Peyer's patch (tissue), 4 donors: ENCODE data around the gene TEC. TPM values are rescaled to one million over a fixed set of nuclear protein-coding genes. Genes with fewer than 3 reads are reported as not detected.

Source experiments
- DNase-seq, 3 donors: peaks; one replicate each; pipeline ENCODE4 v3.0.0-alpha.2; 2017 to 2019
- H3K27ac ChIP-seq, 4 donors: fragments of 200-600 bp; sonication (generic); one replicate each; pipeline ENCODE4 v1.5.1; 2016 to 2019
- H3K27me3 ChIP-seq, 2 donors: fragments of 200-600 bp; sonication (generic); one replicate each; pipeline ENCODE4 v1.5.1; 2019
- H3K36me3 ChIP-seq, 3 donors: fragments of 200-600 bp; sonication (generic); one replicate each; pipeline ENCODE4 v1.5.1; 2016 to 2019
- H3K4me1 ChIP-seq, 4 donors: fragments of 200-600 bp; sonication (generic); one replicate each; pipeline ENCODE4 v1.5.1; 2016 to 2019
- H3K4me3 ChIP-seq, 4 donors: fragments of 200-600 bp; sonication (generic); 1 replicate in 3 of 4; 2 replicates in 1 of 4; pipeline ENCODE4 v1.5.1; 2016 to 2019; ENCODE audit warnings: mild to moderate bottlenecking in 1 of 4
- H3K9me3 ChIP-seq, 4 donors: fragments of 200-600 bp; sonication (generic); one replicate each; pipeline ENCODE4 v1.5.1; 2016 to 2019; ENCODE audit warnings: mild to moderate bottlenecking in 1 of 4
- POLR2A ChIP-seq, 2 donors: fragments of 450-650 bp; IDR thresholded peaks; one replicate each; pipeline ENCODE4 v1.5.1; 2017; ENCODE audit warnings: antibody characterized with exemption in 2 of 2, mild to moderate bottlenecking in 2 of 2, moderate library complexity in 2 of 2
- total RNA-seq, 4 donors: library from RNA; depleted of rRNA; stranded (reverse); fragments of >200 nt; gene quantifications; one replicate each; pipeline ENCODE4 v1.1.0, GENCODE V29; 2016
- TF ChIP-seq, protein P1 (sequence below), 6 experiments: fragments of 450-650 bp in 4 of 6; fragments of 200-600 bp in 2 of 6; sonication (generic) in 1 of 6; IDR thresholded peaks; one replicate each; pipeline ENCODE4 v1.5.1; 2017 to 2019; ENCODE audit warnings: antibody characterized with exemption in 6 of 6, mild to moderate bottlenecking in 3 of 6, moderate library complexity in 1 of 6

TEC gene
- total RNA-seq, 4 donors from 2014 or later, result 5.3 to 13.0 (median 10.2) TPM

DNA sequence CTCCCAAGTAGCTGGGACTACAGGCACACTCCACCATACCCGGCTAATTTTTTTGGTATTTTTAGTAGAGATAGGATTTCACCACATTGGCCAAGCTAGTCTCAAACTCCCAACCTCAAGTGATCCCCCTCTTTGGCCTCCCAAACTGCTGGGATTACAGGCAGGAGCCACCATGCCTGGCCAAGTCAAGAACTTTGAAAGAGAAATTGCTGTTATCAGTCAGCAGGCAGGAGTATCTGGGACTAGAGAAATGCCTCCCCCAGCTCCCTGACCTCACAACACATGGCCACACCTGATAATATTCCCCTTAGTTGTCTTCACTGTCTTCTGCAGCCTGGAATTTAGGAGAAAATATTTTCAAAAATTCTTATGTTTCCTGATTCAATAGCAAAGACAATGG, 143.0 kb downstream of the TEC start:
- DNase-seq, result no peak
- no peak overlapping the region for H3K27ac ChIP-seq
- H3K27me3 ChIP-seq, result no peaks in the 10 kb centered on the region
- H3K4me1 ChIP-seq, result peaks cover 0 to 15% (median 1%) of the 10 kb centered on the region in 4 donors
- H3K4me3 ChIP-seq, result no peak overlapping the region
- no peak for TF ChIP-seq POLR2A (IDR thresholded peaks at IDR 0.05)
- TF ChIP-seq, protein P1, sequence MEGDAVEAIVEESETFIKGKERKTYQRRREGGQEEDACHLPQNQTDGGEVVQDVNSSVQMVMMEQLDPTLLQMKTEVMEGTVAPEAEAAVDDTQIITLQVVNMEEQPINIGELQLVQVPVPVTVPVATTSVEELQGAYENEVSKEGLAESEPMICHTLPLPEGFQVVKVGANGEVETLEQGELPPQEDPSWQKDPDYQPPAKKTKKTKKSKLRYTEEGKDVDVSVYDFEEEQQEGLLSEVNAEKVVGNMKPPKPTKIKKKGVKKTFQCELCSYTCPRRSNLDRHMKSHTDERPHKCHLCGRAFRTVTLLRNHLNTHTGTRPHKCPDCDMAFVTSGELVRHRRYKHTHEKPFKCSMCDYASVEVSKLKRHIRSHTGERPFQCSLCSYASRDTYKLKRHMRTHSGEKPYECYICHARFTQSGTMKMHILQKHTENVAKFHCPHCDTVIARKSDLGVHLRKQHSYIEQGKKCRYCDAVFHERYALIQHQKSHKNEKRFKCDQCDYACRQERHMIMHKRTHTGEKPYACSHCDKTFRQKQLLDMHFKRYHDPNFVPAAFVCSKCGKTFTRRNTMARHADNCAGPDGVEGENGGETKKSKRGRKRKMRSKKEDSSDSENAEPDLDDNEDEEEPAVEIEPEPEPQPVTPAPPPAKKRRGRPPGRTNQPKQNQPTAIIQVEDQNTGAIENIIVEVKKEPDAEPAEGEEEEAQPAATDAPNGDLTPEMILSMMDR (IDR thresholded peaks at IDR 0.05), result no peak
- no peaks in the 10 kb centered on the region for H3K36me3 ChIP-seq
- H3K9me3 ChIP-seq, result no peaks in the 10 kb centered on the region

DNA sequence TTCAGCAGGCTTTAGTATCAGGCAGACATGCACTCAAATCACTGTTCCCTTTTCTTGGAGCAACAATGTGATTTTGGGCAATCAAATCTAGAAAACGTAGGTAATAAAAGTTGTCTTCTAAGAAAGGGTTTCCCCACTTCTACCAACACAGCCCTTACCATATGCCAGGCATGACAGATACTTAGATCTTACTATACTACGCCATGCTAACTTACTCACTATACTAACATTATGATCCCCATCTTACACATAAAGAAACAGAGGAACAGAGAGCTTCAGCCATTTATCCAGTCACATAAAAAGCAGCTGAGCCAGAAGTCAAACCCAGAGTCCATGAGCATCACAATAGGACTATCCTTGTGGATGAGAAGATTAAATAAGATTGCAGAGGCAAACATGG, 144.8 kb downstream of the TEC start:
- H3K36me3 ChIP-seq, result no peaks in the 10 kb centered on the region
- DNase-seq, result no peak
- no peaks in the 10 kb centered on the region for H3K27me3 ChIP-seq

DNA sequence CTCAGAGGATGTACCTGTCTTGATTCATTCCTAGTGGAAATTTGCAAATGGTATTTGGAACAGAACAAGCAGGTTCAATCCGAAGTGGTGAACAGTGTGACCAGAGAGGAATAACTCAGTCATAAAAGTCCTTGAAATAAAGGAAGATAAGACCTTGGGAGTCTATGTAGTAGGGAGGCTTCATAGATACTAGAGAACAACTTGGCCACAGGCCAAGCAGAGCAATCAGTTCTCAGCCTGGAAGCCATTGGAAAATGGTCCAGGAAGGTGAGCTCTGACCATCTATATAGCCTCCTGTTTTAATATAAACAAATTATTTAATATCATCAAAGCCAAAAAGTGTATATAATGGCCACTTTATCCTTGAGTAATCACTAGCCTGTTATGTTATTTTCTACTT, 146.9 kb downstream of the TEC start:
- TF ChIP-seq, protein P1 (IDR thresholded peaks at IDR 0.05), result no peak
- TF ChIP-seq POLR2A (IDR thresholded peaks at IDR 0.05), result no peak
- H3K27ac ChIP-seq, result no peak overlapping the region
- H3K4me3 ChIP-seq, result no peak overlapping the region
- no peaks in the 10 kb centered on the region for H3K9me3 ChIP-seq
- H3K4me1 ChIP-seq, result peaks cover 0 to 1% (median 0%) of the 10 kb centered on the region in 4 donors
- DNase-seq, result no peak
- H3K36me3 ChIP-seq, result no peaks in the 10 kb centered on the region
- H3K27me3 ChIP-seq, result no peaks in the 10 kb centered on the region

More for the DNA sequence above, 144.8 kb downstream of the TEC start:
- Histone ChIP-seq H3K4me3 (no peak overlapping the region), H3K4me1 (peaks cover 0 to 13% (median 1%) of the 10 kb centered on the region in 4 donors), H3K27ac (no peak overlapping the region), H3K9me3 (no peaks in the 10 kb centered on the region)
- TF ChIP-seq POLR2A (IDR thresholded peaks at IDR 0.05), result no peak
- TF ChIP-seq, protein P1 (IDR thresholded peaks at IDR 0.05), result no peak

DNA sequence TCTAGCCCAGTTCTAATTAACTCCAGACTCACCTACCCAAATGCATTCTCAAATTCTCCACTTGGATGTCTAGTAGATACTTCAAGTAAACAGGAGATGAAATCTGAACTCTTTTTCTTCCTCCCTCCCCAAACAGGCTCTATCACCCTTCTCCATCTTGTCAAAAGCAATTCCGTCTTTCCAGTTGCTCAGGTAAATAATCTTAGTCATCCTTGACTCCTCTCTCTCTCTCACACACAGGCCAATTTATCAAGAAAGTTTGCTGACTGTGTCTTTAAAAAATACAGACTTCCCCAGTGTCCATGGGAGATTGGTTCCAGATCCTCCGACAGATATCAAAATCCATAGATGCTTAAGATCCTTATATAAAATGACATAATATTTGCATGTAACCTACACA, 148.5 kb downstream of the TEC start:
- no peak overlapping the region for H3K27ac ChIP-seq
- H3K4me1 ChIP-seq, result no peaks in the 10 kb centered on the region
- no peak for TF ChIP-seq POLR2A (IDR thresholded peaks at IDR 0.05)
- TF ChIP-seq, protein P1 (IDR thresholded peaks at IDR 0.05), result no peak
- no peaks in the 10 kb centered on the region for H3K27me3 ChIP-seq
- DNase-seq, result no peak
- no peaks in the 10 kb centered on the region for H3K9me3 ChIP-seq
- no peak overlapping the region for H3K4me3 ChIP-seq
- no peaks in the 10 kb centered on the region for H3K36me3 ChIP-seq

DNA sequence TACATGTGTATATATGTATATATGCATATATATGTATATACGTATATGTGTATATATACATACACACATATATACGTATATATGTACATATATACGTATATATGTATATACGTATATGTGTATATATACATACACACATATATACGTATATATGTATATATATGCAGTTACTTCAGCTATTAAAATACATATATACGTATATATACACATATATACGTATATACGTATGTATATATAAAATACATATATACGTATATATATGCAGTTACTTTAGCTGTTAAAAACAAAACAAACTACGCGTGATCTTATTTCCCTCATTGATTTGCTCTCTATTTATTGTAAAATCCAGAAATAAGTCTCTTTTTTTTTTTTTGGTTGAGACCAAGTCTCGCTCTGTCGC, 149.5 kb downstream of the TEC start:
- Histone ChIP-seq H3K36me3 (no peaks in the 10 kb centered on the region), H3K4me3 (no peak overlapping the region), H3K27me3 (no peaks in the 10 kb centered on the region), H3K4me1 (no peaks in the 10 kb centered on the region), H3K9me3 (no peaks in the 10 kb centered on the region), H3K27ac (no peak overlapping the region)
- TF ChIP-seq POLR2A (IDR thresholded peaks at IDR 0.05), result no peak
- TF ChIP-seq, protein P1 (IDR thresholded peaks at IDR 0.05), result no peak
- DNase-seq, result no peak

DNA sequence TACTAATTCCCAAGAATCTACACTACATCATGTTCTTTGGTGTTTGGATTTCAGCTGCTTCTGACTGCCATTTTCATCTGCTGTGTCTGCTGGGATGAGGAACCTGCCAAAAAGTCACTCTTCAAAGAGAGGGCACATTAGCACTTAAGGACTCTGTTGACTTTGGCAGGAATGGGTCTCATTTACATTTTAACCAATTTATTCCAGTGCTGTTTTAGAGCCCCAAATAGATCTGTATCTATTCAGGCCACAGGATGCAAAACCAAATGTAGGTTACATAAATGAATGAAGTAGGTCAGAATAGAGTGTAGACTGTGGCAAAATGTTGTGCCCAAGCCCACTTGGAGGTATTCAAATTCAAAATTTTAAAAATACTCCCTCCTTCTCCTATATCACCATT, 150.0 kb downstream of the TEC start:
- Histone ChIP-seq H3K36me3 (no peaks in the 10 kb centered on the region), H3K27ac (no peak overlapping the region), H3K9me3 (no peaks in the 10 kb centered on the region), H3K4me1 (no peaks in the 10 kb centered on the region), H3K4me3 (no peak overlapping the region), H3K27me3 (no peaks in the 10 kb centered on the region)
- TF ChIP-seq, protein P1 (IDR thresholded peaks at IDR 0.05), result no peak
- no peak for TF ChIP-seq POLR2A (IDR thresholded peaks at IDR 0.05)
- DNase-seq, result no peak
